IPS DF 4.7 (cell line): ENCODE data around the gene WLS.

ENCODE experiments used
- DNase-seq: peaks from one replicate; pipeline ENCODE4 v3.0.0-alpha.2; 2013; ENCODE audit warnings: low spot score; ENCODE audit errors: extremely low read depth

WLS gene

GRCh38 chr1:68141071-68142021 is 91.0 kb downstream of the WLS start:
- DNase-seq: no peak

GRCh38 chr1:68140536-68140935 is 91.8 kb downstream of the WLS start:
- no peak for DNase-seq

- DNase-seq: no peak
Measured at GRCh38 chr1:68136187-68136586, 96.1 kb downstream of the WLS start.

- no peak for DNase-seq
Measured at GRCh38 chr1:68132426-68133130, 99.7 kb downstream of the WLS start.

- DNase-seq: no peak
Measured at GRCh38 chr1:68131261-68131660, 101.1 kb downstream of the WLS start.

GRCh38 chr1:68129536-68130250 is 102.6 kb downstream of the WLS start:
- no peak for DNase-seq

GRCh38 chr1:68128820-68129219 is 103.5 kb downstream of the WLS start:
- DNase-seq: no peak

GRCh38 chr1:68128157-68128556 is 104.2 kb downstream of the WLS start:
- DNase-seq: no peak

GRCh38 chr1:68121536-68121935 is 110.8 kb downstream of the WLS start:
- no peak for DNase-seq

GRCh38 chr1:68120136-68120791 is 112.1 kb downstream of the WLS start:
- DNase-seq: no peak

GRCh38 chr1:68119445-68119844 is 112.9 kb downstream of the WLS start:
- no peak for DNase-seq

- no peak for DNase-seq
Measured at GRCh38 chr1:68117416-68117815, 114.9 kb downstream of the WLS start.

- DNase-seq: no peak
Measured at GRCh38 chr1:68116643-68117235, 115.6 kb downstream of the WLS start.

- DNase-seq: no peak
Measured at GRCh38 chr1:68115308-68115707, 117.0 kb downstream of the WLS start.

- DNase-seq: no peak
Measured at GRCh38 chr1:68113966-68114365, 118.4 kb downstream of the WLS start.

- DNase-seq: no peak
Measured at GRCh38 chr1:68112835-68113243, 119.5 kb downstream of the WLS start.

- DNase-seq: no peak
Measured at GRCh38 chr1:68111519-68112436, 120.5 kb downstream of the WLS start.

GRCh38 chr1:68107771-68108170 is 124.6 kb downstream of the WLS start:
- DNase-seq: no peak

- DNase-seq: no peak
Measured at GRCh38 chr1:68103884-68104554, 128.3 kb downstream of the WLS start.
